Osteoblast (primary cell): Measurements from ENCODE around the gene SCAMP1. TPM values are rescaled to one million over a fixed set of nuclear protein-coding genes. Genes with fewer than 3 reads are reported as not detected.

Experiments used
- DNase-seq: peaks from one replicate; pipeline ENCODE4 v3.0.0; 2011; ENCODE audit warnings: low spot score, mixed read lengths; ENCODE audit not compliant: insufficient read length; ENCODE audit errors: missing footprints
- H2AFZ ChIP-seq: 2 replicates; pipeline ENCODE4 v1.6.0; 2011; ENCODE audit warnings: mild to moderate bottlenecking, low read length
- H3K27ac ChIP-seq: 2 replicates; pipeline ENCODE4 v1.5.1; 2011; ENCODE audit warnings: mild to moderate bottlenecking, low read depth, low read length, moderate library complexity
- H3K27me3 ChIP-seq: 2 replicates; pipeline ENCODE4 v1.6.0; 2012; ENCODE audit warnings: mild to moderate bottlenecking, control low read depth, inconsistent platforms, low read length, moderate library complexity; ENCODE audit not compliant: insufficient read depth
- H3K36me3 ChIP-seq: 2 replicates; pipeline ENCODE4 v1.5.1; 2011; ENCODE audit warnings: mild to moderate bottlenecking, low read length, control low read depth, moderate library complexity; ENCODE audit not compliant: insufficient read depth
- H3K4me1 ChIP-seq: 2 replicates; pipeline ENCODE4 v1.5.1; 2011; ENCODE audit warnings: mild to moderate bottlenecking, low read length, control low read depth, moderate library complexity; ENCODE audit not compliant: insufficient read depth
- H3K4me2 ChIP-seq: 2 replicates; pipeline ENCODE4 v1.6.0; 2011; ENCODE audit warnings: mild to moderate bottlenecking, low read length; ENCODE audit not compliant: insufficient read depth
- H3K4me3 ChIP-seq: fragments of 200-600 bp; sonication (generic); 3 replicates; pipeline ENCODE4 v1.5.1; 2012; ENCODE audit warnings: mild to moderate bottlenecking, low read length, inconsistent platforms; ENCODE audit not compliant: insufficient read depth
- H3K79me2 ChIP-seq: 2 replicates; pipeline ENCODE4 v1.6.0; 2012; ENCODE audit warnings: mild to moderate bottlenecking, low read length, control low read depth, inconsistent platforms; ENCODE audit not compliant: insufficient read depth
- H3K9me3 ChIP-seq: 2 replicates; pipeline ENCODE4 v1.5.1; 2011; ENCODE audit warnings: low read depth, low read length, control low read depth
- H4K20me1 ChIP-seq: 2 replicates; pipeline ENCODE4 v1.6.0; 2012; ENCODE audit warnings: mild to moderate bottlenecking, low read length, control low read depth; ENCODE audit not compliant: insufficient read depth
- total RNA-seq: library from RNA; depleted of rRNA; stranded (reverse); fragments of >200 nt; gene quantifications from 2 replicates; pipeline ENCODE4 v1.2.3, GENCODE V29; 2012
- TF ChIP-seq, protein P1 (sequence below): IDR thresholded peaks from 2 replicates; pipeline ENCODE4 v1.5.1; 2011; ENCODE audit warnings: mild to moderate bottlenecking, low read depth, low read length, moderate library complexity; ENCODE audit errors: extremely low read depth

Gene SCAMP1
- 70.2 and 71.9 TPM in 2 replicates for total RNA-seq

DNA sequence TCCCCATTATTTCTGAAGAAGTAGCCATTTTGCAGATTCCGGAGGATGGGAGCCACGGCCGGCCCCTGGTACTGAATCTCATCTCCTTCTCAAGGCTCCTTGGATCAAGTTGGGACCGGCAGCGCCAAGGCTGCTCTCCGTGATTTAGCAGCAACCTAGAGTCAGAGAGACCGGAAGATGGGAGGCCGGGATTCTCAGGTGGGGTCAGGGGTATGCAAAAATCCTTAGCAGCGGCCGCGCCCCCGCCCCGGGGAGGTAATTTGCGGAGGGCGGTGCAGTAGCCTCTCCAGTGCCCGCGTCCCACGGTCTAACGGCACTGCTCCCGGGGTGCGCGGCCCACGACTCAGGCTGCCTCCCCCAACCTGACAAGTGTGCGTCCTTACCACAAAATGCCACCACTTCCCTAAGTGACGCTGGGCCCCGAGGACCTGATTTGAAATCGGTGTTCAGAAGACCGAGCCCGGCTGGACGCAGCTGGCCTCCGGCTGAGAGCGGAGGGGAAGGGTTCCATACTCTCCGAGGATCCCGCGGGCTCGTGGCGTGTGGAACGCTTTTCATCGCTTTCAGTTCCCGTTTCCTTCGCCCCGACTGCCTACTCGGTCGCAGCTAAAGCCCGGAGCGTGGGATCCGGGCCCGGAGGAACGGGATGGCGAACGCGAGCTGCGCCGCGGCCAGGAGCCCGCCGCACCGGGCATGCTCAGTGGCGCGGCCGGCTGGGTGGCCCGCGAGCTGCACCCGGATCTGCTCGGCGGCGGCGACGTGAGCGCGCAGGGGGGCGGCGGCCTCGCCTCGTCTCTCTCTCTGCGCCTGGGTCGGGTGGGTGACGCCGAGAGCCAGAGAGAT is at the start of gene SCAMP1:
Gene SCAMP1, plus strand, starts transcription at position 787 of the 843 bp plus-strand sequence. Its CDS starts 55 bp downstream, at position 842.
- H4K20me1 ChIP-seq = peaks cover 9% of the 10 kb centered on the region
- H2AFZ ChIP-seq = peak within 1 kb of the TSS; percentile 98
- H3K27me3 ChIP-seq = no peaks in the 10 kb centered on the region
- H3K4me2 ChIP-seq = peak within 1 kb of the TSS; percentile 99
- peaks cover 54% of the 10 kb centered on the region for H3K79me2 ChIP-seq
- peak within 1 kb of the TSS; percentile 100 for H3K4me3 ChIP-seq
- H3K4me1 ChIP-seq = peaks cover 8% of the 10 kb centered on the region
- peak within 1 kb of the TSS; percentile 94 for H3K27ac ChIP-seq
- peak; percentile 97 for DNase-seq
- TF ChIP-seq, protein P1, sequence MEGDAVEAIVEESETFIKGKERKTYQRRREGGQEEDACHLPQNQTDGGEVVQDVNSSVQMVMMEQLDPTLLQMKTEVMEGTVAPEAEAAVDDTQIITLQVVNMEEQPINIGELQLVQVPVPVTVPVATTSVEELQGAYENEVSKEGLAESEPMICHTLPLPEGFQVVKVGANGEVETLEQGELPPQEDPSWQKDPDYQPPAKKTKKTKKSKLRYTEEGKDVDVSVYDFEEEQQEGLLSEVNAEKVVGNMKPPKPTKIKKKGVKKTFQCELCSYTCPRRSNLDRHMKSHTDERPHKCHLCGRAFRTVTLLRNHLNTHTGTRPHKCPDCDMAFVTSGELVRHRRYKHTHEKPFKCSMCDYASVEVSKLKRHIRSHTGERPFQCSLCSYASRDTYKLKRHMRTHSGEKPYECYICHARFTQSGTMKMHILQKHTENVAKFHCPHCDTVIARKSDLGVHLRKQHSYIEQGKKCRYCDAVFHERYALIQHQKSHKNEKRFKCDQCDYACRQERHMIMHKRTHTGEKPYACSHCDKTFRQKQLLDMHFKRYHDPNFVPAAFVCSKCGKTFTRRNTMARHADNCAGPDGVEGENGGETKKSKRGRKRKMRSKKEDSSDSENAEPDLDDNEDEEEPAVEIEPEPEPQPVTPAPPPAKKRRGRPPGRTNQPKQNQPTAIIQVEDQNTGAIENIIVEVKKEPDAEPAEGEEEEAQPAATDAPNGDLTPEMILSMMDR = no peak
- H3K36me3 ChIP-seq = peaks cover 3% of the 10 kb centered on the region
- no peaks in the 10 kb centered on the region for H3K9me3 ChIP-seq

- no peaks in the 10 kb centered on the region for H3K79me2 ChIP-seq
- H3K9me3 ChIP-seq = peaks cover 3% of the 10 kb centered on the region
- TF ChIP-seq, protein P1 = no peak
- no peaks in the 10 kb centered on the region for H3K4me1 ChIP-seq
- no peak overlapping the region for H3K4me3 ChIP-seq
- H4K20me1 ChIP-seq = no peaks in the 10 kb centered on the region
- no peak for DNase-seq
- no peaks in the 10 kb centered on the region for H3K36me3 ChIP-seq
- no peak overlapping the region for H2AFZ ChIP-seq
- no peak overlapping the region for H3K27ac ChIP-seq
- H3K4me2 ChIP-seq = no peak overlapping the region
- H3K27me3 ChIP-seq = peaks cover 7% of the 10 kb centered on the region
Measured at GRCh38 chr5:78317515-78317914, 42.9 kb upstream of the SCAMP1 start.

- Histone ChIP-seq H2AFZ (no peak overlapping the region), H3K27me3 (peaks cover 3% of the 10 kb centered on the region), H3K36me3 (no peaks in the 10 kb centered on the region), H3K79me2 (no peaks in the 10 kb centered on the region), H3K9me3 (peaks cover 3% of the 10 kb centered on the region), H4K20me1 (no peaks in the 10 kb centered on the region), H3K4me2 (no peak overlapping the region), H3K4me3 (no peak overlapping the region), H3K4me1 (no peaks in the 10 kb centered on the region), H3K27ac (no peak overlapping the region)
- TF ChIP-seq, protein P1 = no peak
- DNase-seq = no peak
Measured at GRCh38 chr5:78318337-78318736, 42.1 kb upstream of the SCAMP1 start.

GRCh38 chr5:78320401-78320800 is 40.0 kb upstream of the SCAMP1 start:
- Histone ChIP-seq H3K4me1 (no peaks in the 10 kb centered on the region), H3K9me3 (no peaks in the 10 kb centered on the region), H3K4me2 (no peak overlapping the region), H2AFZ (no peak overlapping the region), H3K4me3 (no peak overlapping the region), H4K20me1 (no peaks in the 10 kb centered on the region), H3K27ac (no peak overlapping the region), H3K27me3 (no peaks in the 10 kb centered on the region), H3K36me3 (no peaks in the 10 kb centered on the region), H3K79me2 (no peaks in the 10 kb centered on the region)
- TF ChIP-seq, protein P1 = peak; percentile 60
- peak; percentile 5 for DNase-seq
